ENCODE data around the gene SHISA8.
A peak's percentile ranks its signal among the peaks of the same experiment; 100 is the strongest.

Gene SHISA8

GRCh38 chr22:41893591-41894375, 21.1 kb downstream of the SHISA8 start:
- DNase-seq (ENCODE audit: low read depth), result no peak
- TF ChIP-seq, protein P1, sequence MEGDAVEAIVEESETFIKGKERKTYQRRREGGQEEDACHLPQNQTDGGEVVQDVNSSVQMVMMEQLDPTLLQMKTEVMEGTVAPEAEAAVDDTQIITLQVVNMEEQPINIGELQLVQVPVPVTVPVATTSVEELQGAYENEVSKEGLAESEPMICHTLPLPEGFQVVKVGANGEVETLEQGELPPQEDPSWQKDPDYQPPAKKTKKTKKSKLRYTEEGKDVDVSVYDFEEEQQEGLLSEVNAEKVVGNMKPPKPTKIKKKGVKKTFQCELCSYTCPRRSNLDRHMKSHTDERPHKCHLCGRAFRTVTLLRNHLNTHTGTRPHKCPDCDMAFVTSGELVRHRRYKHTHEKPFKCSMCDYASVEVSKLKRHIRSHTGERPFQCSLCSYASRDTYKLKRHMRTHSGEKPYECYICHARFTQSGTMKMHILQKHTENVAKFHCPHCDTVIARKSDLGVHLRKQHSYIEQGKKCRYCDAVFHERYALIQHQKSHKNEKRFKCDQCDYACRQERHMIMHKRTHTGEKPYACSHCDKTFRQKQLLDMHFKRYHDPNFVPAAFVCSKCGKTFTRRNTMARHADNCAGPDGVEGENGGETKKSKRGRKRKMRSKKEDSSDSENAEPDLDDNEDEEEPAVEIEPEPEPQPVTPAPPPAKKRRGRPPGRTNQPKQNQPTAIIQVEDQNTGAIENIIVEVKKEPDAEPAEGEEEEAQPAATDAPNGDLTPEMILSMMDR (conservative IDR thresholded peaks at IDR 0.05; ENCODE audit: low read length), result no peak

DNA sequence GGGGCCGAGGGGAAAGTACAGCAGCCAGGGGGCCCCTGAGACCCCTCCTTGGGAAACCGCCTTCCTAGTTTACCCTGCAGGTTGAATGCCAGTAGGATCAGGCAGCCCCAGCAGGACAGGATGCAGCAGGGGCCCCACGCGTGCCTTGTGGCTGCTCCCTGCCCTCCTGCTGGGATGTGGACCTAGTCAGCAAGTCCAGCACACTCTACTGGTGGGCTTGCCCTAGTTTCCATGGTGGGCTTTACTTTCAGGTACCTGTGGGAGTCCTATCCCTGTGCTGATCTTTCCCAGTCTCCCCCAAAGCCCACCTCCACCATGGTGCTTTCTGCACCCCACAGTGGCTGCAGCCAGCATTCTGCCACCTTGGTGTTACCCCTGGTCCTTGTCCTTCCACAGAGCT, 22.2 kb downstream of the SHISA8 start:
- no peak for DNase-seq (ENCODE audit: low read depth)
- TF ChIP-seq, protein P1 (conservative IDR thresholded peaks at IDR 0.05; ENCODE audit: low read length), result no peak
- no peak overlapping the region for H3K4me3 ChIP-seq (ENCODE audit: low read length)

More at GRCh38 chr22:41893591-41894375, 21.1 kb downstream of the SHISA8 start:
- H3K4me3 ChIP-seq (ENCODE audit: low read length), result no peak overlapping the region

- no peak for DNase-seq (ENCODE audit: low read depth)
- no peak overlapping the region for H3K4me3 ChIP-seq (ENCODE audit: low read length)
- TF ChIP-seq, protein P1 (conservative IDR thresholded peaks at IDR 0.05; ENCODE audit: low read length), result no peak
Observed at GRCh38 chr22:41891407-41891806, 23.5 kb downstream of the SHISA8 start.

GRCh38 chr22:41888627-41889200, 26.2 kb downstream of the SHISA8 start:
- no peak overlapping the region for H3K4me3 ChIP-seq (ENCODE audit: low read length)
- DNase-seq (ENCODE audit: low read depth), result peak; percentile 62
- TF ChIP-seq, protein P1 (conservative IDR thresholded peaks at IDR 0.05; ENCODE audit: low read length), result no peak

DNA sequence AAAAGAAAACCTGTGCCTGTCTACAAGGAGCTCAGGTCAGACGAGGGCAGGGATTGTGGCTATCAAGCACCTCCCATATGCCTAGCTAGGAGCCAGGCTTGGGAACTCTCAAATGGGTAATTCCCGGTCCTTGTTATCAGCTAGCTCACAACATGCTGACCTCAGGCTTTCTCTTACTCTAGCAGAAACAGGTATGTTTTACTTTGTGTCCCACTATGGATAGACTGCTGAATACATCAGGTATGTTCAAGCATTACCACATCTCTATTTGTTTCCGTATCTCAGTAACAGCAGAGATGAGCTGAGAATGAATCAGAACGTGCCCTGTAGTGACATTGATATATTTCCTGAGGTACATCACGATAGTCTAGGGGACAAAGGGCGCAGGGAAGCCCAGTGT, 29.4 kb downstream of the SHISA8 start:
- H3K4me3 ChIP-seq (ENCODE audit: low read length), result no peak overlapping the region

GRCh38 chr22:41885116-41885515, 29.8 kb downstream of the SHISA8 start:
- peak; percentile 20 for DNase-seq (ENCODE audit: low read depth)
- TF ChIP-seq, protein P1 (conservative IDR thresholded peaks at IDR 0.05; ENCODE audit: low read length), result no peak
- H3K4me3 ChIP-seq (ENCODE audit: low read length), result no peak overlapping the region

More for the DNA sequence above, 29.4 kb downstream of the SHISA8 start:
- DNase-seq (ENCODE audit: low read depth), result no peak
- TF ChIP-seq, protein P1 (conservative IDR thresholded peaks at IDR 0.05; ENCODE audit: low read length), result no peak

- H3K4me3 ChIP-seq (ENCODE audit: low read length), result no peak overlapping the region
- TF ChIP-seq, protein P1 (conservative IDR thresholded peaks at IDR 0.05; ENCODE audit: low read length), result no peak
- no peak for DNase-seq (ENCODE audit: low read depth)
Observed at GRCh38 chr22:41883400-41883799, 31.5 kb downstream of the SHISA8 start.
